ENCODE data around the gene PRDM16.

GRCh38 chr1:3174487-3175247 lies 105.7 kb downstream of the PRDM16 start:
- TF ChIP-seq CTCF (IDR thresholded peaks at IDR 0.05) (no peak), EZH2 (IDR thresholded peaks at IDR 0.05; ENCODE audit: borderline replicate concordance, insufficient read depth, low read depth, low read length, poor library complexity, severe bottlenecking) (no peak)
